OCI-LY3 (cell line): Measurements from ENCODE around the gene CUBN.

Experiments used
- H2AFZ ChIP-seq: fragments of 200-600, 300-600 bp; shearing (Covaris generic); 2 replicates; pipeline ENCODE4 v1.6.0; 2014; ENCODE audit warnings: antibody characterized with exemption, low read depth, low read length
- H3K27ac ChIP-seq: fragments of 200-600, 300-600 bp; sonication (generic); 2 replicates; pipeline ENCODE4 v1.5.1; 2014; ENCODE audit warnings: mild to moderate bottlenecking, low read length, moderate library complexity, mixed read lengths
- H3K27me3 ChIP-seq: fragments of 200-600, 300-600 bp; sonication (generic); 2 replicates; pipeline ENCODE4 v1.6.1; 2014; ENCODE audit warnings: low read depth, low read length, mixed read lengths
- H3K36me3 ChIP-seq: fragments of 200-600, 300-600 bp; sonication (generic); replicated peaks from 2 replicates; pipeline ENCODE3; 2014; ENCODE audit warnings: low read depth, low read length, mixed read lengths
- H3K4me1 ChIP-seq: fragments of 300-600, 200-600 bp; sonication (generic); 2 replicates; pipeline ENCODE4 v1.6.1; 2014; ENCODE audit warnings: low read length, mixed read lengths
- H3K4me2 ChIP-seq: fragments of 200-600, 300-600 bp; sonication (generic); 2 replicates; pipeline ENCODE4 v1.6.1; 2014; ENCODE audit warnings: low read length, mixed read lengths
- H3K4me3 ChIP-seq: fragments of 300-600, 200-600 bp; sonication (generic); 2 replicates; pipeline ENCODE4 v1.5.1; 2014; ENCODE audit warnings: antibody characterized with exemption, mild to moderate bottlenecking, low read length, moderate library complexity
- H3K79me2 ChIP-seq: fragments of 300-600, 200-600 bp; shearing (Covaris generic); 2 replicates; pipeline ENCODE4 v1.6.1; 2014; ENCODE audit warnings: mild to moderate bottlenecking, low read length, mixed read lengths
- H3K9ac ChIP-seq: fragments of 300-600, 200-600 bp; shearing (Covaris generic); 2 replicates; pipeline ENCODE4 v1.6.0; 2014; ENCODE audit warnings: mild to moderate bottlenecking, low read length, moderate library complexity
- H3K9me3 ChIP-seq: fragments of 200-600, 300-600 bp; shearing (Covaris generic); 2 replicates; pipeline ENCODE4 v1.6.1; 2014; ENCODE audit warnings: low read length, mixed read lengths; ENCODE audit not compliant: insufficient read depth
- H4K20me1 ChIP-seq: fragments of 200-600, 300-600 bp; sonication (generic); 2 replicates; pipeline ENCODE4 v1.6.1; 2016; ENCODE audit warnings: low read length, mixed read lengths; ENCODE audit not compliant: insufficient read depth
- CTCF ChIP-seq: fragments of 200-600, 300-600 bp; sonication (generic); IDR thresholded peaks from 2 replicates; pipeline ENCODE4 v1.5.1; 2014; ENCODE audit warnings: antibody characterized with exemption, low read length, low read depth
- EZH2phosphoT487 ChIP-seq: fragments of 200-600 bp; shearing (Covaris generic); IDR thresholded peaks from 2 replicates; pipeline ENCODE4 v1.6.1; 2018; ENCODE audit warnings: antibody characterized with exemption, mixed run types, low read depth

CUBN gene

GRCh38 chr10:16965740-16966447, 163.7 kb downstream of the CUBN start:
- no peaks in the 10 kb centered on the region for H3K4me1 ChIP-seq
- H3K36me3 ChIP-seq = no peaks in the 10 kb centered on the region
- H2AFZ ChIP-seq = no peak overlapping the region
- no peak overlapping the region for H3K9ac ChIP-seq
- H4K20me1 ChIP-seq = no peaks in the 10 kb centered on the region
- H3K4me2 ChIP-seq = no peak overlapping the region
- no peaks in the 10 kb centered on the region for H3K9me3 ChIP-seq
- H3K4me3 ChIP-seq = no peak overlapping the region
- no peaks in the 10 kb centered on the region for H3K27me3 ChIP-seq
- H3K79me2 ChIP-seq = no peaks in the 10 kb centered on the region
- no peak overlapping the region for H3K27ac ChIP-seq
- TF ChIP-seq EZH2phosphoT487 (no peak), CTCF (no peak)

- Histone ChIP-seq H3K27me3 (no peaks in the 10 kb centered on the region), H2AFZ (no peak overlapping the region), H4K20me1 (no peaks in the 10 kb centered on the region), H3K4me3 (no peak overlapping the region), H3K4me2 (no peak overlapping the region), H3K27ac (no peak overlapping the region), H3K4me1 (no peaks in the 10 kb centered on the region), H3K36me3 (no peaks in the 10 kb centered on the region), H3K79me2 (no peaks in the 10 kb centered on the region), H3K9ac (no peak overlapping the region), H3K9me3 (no peaks in the 10 kb centered on the region)
- TF ChIP-seq CTCF (no peak), EZH2phosphoT487 (no peak)
Observed at GRCh38 chr10:16965344-16965616, 164.3 kb downstream of the CUBN start.

GRCh38 chr10:16964576-16965343, 164.9 kb downstream of the CUBN start:
- H3K36me3 ChIP-seq = no peaks in the 10 kb centered on the region
- H3K27ac ChIP-seq = no peak overlapping the region
- no peak overlapping the region for H3K9ac ChIP-seq
- TF ChIP-seq EZH2phosphoT487 (no peak), CTCF (no peak)
- no peak overlapping the region for H3K4me2 ChIP-seq
- H3K4me1 ChIP-seq = no peaks in the 10 kb centered on the region
- no peak overlapping the region for H3K4me3 ChIP-seq
- H4K20me1 ChIP-seq = no peaks in the 10 kb centered on the region
- H3K79me2 ChIP-seq = no peaks in the 10 kb centered on the region
- H3K9me3 ChIP-seq = no peaks in the 10 kb centered on the region
- no peaks in the 10 kb centered on the region for H3K27me3 ChIP-seq
- no peak overlapping the region for H2AFZ ChIP-seq

- Histone ChIP-seq H3K4me2 (no peak overlapping the region), H3K9ac (no peak overlapping the region)
Observed at GRCh38 chr10:16960551-16960950, 169.1 kb downstream of the CUBN start.

More at GRCh38 chr10:16960551-16960950, 169.1 kb downstream of the CUBN start:
- Histone ChIP-seq H3K4me3 (no peak overlapping the region), H3K9me3 (no peaks in the 10 kb centered on the region), H3K27ac (no peak overlapping the region), H2AFZ (no peak overlapping the region), H3K4me1 (no peaks in the 10 kb centered on the region), H4K20me1 (no peaks in the 10 kb centered on the region), H3K79me2 (no peaks in the 10 kb centered on the region), H3K27me3 (no peaks in the 10 kb centered on the region; the same call in 1 of the 2 replicates), H3K36me3 (no peaks in the 10 kb centered on the region)
- TF ChIP-seq EZH2phosphoT487 (no peak), CTCF (no peak)
